HG02840 (cell line): ENCODE data around the gene EQTN.
"Not testable (repeated sequence)": the region's sequence is repeated elsewhere in the genome, so short reads cannot be mapped to it uniquely, and the experiment has no call there.

Experiments
- ATAC-seq: cut with Tn5 transposase; IDR thresholded peaks from one replicate; pipeline ENCODE4 v1.9.1; 2021; ENCODE audit warnings: mild to moderate bottlenecking, moderate library complexity, moderate number of reproducible peaks; ENCODE audit not compliant: unreplicated experiment, low FRiP score

Gene EQTN

DNA sequence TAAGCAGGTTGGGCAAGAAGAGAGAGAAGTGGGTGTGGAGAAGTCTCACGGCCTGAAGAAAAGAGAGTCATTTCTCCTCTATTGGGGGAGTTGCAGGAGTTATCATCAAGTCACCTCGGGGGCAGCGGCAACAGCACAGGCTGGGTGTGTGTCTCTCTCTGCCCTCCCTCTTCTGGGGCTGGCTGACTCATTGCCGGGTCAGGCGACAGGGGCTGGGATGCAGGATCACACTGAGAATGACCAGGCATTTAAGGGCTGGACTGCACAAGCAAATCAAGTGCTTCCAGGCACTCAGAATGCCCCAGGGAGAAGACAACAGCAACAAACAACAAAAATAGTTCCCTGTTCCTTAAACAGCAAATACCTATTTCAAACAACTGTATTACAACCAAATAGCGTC lies 6.3 kb upstream of the EQTN start:
- no peak for ATAC-seq

DNA sequence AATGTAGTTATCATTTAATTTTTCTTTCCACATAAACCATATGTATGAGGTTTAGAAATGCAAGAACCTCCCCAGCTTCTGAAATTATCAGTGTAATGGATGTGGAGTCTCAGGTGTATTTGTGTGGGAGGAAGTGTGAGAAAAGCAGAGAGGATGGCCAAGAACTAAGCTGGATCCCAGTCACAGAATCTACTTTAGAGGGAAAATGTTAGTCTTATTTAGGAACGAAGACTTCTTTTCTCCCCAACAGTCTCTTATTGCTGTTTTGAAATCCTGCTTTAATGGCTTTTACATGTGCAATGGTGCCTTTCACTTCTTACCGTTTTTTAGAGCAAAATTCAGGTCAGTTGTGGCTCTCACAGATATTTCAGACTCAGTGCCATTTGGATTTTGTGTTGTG lies 3.0 kb downstream of the EQTN start:
- ATAC-seq: no peak

DNA sequence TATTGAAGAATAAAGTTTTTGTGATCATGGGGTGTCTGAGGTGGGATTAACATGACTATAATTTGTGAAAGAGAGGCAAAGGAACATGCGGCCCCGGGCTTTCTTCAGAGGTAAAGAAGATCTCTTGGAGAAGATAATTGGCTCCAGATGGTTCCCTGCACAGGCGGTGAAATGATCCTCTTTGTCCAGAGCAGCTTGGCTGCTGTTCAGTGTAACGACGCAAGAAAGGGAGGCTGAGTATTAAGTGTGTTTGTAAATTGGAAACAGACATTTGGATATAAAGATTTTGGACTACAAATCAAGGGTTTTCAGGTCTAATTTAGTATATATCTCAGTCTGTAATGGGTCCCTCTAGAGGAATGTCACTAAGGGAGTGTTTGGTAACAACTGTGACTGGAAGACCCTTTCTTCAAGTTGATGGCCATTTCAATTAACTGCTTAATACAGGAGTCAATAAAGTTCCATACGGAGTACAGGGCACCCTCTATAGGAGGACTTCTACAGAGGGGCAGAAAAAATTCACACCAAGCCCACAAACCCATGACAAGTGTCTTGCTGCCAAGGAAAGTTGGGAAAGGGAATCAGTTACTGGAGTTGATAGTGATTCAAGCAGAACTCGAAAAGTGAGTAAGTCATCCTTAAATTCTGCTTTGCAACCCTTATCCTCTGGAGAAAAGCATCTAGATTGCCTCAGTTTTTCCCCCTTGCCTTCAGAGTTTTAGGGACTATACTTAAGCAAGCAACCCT lies 4.1 kb downstream of the EQTN start:
- ATAC-seq: no peak

DNA sequence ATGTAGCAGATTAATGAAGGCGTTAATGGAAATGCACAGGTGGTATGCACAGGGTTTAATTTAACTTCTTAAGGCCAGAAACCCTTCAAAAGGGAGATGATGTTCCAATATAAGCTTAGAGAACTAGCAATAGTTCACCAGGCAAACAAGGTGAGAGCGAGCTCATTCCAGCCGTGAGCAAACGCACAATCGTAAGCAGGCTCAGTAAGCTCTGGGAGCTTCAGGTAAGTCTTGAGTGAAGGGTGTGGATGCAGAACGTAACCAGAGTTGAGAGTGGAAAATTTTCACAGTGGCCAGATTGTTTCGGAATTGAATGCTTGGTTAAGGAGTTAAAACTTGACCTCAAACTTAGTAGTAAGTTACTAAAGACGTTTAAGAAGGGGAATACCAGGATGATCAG lies 5.7 kb downstream of the EQTN start:
- ATAC-seq: no peak

DNA sequence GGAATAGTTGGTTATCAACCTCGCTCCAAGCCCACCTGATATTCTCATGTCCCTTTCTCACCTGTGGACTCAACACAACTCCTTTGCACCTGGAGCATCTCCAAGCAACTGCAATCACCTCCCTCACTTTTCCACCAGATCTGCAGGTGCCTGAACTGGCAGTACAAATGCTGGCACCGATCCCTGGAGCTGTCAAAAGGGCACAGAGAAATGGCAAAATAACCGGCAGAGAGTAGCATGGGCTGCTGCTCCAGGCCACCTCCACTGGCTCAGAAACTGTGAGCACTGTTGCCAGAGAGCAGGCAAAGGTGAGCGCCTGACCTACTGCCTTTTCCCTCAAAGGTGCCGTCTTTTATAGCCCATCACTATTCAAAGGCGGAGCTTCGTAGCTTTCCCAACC lies 14.7 kb downstream of the EQTN start:
- ATAC-seq: no peak

DNA sequence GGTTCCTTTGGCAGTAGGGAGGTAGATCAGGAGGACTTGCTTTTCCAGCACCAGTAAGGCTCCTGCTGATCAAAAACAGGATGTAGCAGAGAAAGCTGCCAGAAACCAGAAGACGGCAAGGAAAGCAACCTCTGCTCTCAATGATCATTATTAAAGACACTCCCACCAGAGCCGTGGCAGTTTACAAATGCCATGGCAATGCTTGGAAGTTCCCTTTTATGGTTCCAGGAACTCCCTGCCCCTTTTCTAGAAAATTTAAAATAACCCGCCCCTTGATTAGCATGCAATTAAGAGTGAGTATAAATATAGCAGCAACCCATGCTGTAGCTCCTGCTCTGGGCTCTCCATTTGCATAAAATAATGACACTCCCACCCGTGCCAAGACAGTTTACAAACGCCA lies 16.1 kb downstream of the EQTN start:
- no peak for ATAC-seq

DNA sequence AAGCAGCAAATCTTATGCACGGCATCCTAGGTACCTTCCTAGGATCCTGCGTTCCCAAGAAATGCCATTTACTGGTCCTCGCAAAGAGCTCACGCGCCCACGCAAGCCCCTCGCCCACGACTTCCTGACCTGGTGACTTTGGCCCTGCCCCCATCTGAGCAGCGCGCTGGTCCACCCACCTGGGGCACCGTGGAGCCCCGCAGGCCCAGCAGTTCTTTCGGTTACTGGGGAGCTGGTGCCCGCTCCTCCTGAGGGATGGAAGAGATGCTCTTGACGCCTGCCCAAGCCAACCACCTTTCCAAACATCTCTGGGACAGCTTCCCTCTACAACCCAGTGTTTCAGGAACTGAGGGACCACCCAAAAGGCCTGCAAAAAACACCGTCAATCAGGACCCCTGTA lies 16.7 kb downstream of the EQTN start:
- no peak for ATAC-seq

DNA sequence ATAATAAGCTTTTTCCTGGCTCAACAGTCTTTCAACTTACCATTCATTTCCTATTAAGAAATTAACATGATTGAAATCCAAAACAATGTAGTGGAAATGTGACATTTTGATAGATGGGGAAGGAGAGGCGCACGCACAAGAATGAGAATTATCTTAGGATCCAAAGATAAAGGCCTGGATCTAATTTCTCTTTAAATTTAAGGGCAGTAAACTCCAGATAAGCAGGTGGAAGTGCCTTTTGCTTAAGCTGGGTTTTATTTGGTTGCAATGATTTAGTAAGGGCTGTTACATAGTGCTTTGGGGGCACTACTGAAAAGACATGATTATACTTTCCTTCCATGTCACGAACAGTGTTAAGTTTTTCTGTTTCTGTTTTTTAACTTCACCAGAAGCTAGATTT lies 17.3 kb downstream of the EQTN start:
- ATAC-seq: no peak

DNA sequence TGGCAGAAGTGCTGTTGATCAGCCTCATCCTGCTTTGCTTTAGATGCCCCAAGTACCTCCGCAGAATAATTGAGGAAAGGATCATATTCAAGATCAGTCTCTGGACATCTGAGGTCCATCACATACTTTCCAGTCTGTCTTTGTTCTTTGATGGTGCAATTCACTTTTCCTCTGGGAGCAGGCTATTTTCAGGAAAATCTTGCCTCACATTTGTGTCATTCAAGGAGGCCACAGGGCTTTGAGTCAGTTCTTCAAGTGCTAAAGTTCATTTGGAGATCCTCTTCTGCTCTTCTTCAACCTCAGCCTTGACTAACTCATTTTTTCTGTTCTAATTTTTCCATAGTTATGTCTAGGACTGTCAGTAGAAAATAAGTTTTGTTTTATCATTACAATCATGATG lies 18.6 kb downstream of the EQTN start:
- no peak for ATAC-seq

DNA sequence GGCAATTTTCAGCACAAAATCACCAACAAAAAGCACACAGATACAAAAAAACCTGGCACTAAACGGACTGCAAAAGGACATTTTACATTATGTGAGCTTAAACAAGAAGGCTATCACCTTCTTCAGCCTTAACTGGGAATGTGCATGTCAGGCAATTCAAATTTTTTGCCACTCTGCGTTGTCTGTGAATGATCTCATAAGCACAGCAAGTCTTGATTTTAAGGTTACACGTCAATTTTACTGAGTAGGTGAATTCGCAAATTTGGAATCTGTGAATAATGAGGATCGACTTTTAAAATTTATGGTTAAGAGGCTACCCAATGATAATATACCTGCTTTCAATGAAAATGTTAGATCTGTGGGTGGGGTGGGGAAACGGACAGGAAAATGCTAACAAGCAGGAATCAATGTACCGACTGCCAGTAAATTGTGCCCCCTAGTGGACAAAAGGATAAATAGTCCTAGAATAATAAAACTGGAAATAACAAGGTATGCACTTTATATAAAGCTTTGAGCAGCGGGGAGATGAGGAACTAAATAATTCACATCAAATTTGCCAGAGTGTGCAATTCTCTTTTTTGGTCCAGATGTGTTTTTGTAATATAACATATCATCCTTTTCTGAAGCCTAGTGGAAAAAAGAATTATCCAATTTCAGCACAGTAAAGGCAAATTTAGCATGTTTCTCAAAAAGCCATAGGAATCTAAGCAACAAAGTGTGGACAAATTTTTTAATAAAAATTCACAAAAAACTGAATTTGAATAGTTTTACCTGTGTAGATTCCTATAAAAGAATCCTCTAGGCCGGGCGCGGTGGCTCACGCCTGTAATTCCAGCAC lies 20.5 kb downstream of the EQTN start:
- ATAC-seq: no peak

DNA sequence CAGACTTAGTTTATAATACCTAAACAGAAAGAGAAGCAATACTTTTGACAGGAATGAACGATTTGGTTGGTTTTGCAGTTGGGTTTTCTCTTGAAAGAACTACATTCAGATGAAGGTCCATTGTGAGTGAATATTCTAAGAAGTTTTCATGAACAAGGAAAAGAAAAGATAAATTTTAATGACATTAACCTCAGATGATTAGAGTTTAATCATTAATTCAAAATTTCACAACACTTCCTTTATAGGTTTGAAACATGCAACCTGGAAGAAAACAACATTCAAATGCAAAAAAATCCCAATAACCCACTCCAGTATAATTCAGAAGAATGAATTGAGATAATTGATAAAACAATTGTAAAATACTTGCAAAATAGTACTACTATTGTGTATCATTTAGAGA lies 23.8 kb downstream of the EQTN start:
- no peak for ATAC-seq

DNA sequence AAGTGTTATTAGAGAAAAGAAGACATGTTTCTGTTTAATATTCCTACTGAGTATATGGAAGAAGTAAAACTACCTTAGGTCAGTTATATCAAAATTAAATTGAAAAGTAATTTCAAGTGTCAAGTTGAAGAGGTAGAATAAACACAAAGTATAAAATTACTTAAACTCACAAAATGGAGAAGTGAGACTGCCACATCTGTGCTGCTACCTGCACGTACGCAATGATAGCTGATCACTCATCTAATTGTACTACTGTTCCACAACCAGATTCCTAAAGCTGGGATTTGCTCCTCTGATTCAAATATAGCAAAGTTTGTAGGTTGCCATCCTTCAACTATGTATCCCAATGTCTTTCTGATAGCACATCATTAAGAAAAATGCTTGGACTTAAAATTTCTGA lies 24.8 kb downstream of the EQTN start:
- no peak for ATAC-seq

DNA sequence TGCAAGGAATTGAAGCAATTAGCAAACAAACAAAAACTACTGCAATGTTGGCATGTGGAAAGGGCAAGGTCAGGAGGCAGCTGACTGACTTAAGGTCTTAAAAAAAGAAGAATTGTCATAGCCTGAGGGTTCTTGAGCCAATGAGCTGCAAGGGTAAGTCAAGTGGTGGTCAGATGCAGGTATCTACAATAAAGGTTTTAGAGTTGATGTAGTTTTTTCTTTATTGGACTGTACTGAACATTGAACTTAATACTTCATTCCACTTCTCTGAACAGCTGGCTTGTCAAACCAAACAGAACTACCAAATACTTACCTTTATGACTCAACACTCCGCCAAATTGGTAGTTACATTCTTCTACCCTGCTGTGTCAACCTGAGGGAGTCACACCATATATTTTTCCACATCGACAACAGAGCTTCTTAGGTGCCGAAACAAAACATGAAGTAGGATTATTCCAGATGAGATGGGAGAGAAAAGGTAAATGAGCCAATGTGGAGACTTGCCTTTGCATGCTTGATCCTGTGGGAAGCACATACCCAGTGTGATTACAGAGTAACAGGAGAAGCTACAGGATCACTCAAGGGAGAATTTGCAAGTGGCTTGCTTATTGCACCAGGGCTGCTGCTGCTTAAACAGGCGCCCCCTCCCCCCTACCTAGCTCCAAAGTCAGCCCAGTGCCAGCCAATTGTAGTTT lies 35.3 kb downstream of the EQTN start:
- no peak for ATAC-seq

DNA sequence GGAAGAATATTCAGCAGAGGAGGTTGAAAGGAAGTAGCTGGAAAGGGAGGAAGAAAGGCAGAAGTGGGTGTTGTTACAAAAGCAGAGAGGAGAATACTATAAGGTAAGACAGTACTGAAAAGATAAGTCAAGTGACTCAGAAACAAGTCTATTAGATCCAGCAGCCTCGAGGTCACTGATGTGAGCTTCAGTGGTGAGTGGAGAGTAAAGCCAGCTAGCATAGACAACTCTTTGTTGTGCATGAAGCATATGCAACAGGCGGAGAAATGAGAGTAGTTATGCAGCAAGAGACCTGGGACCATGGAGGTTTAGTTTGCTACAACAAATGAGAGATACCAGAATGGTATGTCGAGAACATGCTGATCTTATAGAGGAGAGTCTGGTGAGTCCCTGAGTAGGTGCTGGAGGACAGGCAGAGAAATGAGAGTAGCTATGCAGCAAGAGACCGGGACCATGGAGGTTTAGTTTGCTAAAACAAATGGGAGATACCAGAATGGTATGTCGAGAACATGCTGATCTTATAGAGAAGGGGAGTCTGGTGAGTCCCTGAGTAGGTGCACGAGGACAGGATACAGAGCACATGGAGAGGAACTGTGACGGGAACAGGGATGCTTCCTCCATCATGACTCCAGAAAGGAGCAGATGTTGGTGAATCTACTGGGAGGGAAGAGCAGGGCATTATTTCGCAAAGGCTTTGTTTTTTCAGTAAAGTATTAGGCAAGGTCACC lies 36.0 kb downstream of the EQTN start:
- no peak for ATAC-seq

DNA sequence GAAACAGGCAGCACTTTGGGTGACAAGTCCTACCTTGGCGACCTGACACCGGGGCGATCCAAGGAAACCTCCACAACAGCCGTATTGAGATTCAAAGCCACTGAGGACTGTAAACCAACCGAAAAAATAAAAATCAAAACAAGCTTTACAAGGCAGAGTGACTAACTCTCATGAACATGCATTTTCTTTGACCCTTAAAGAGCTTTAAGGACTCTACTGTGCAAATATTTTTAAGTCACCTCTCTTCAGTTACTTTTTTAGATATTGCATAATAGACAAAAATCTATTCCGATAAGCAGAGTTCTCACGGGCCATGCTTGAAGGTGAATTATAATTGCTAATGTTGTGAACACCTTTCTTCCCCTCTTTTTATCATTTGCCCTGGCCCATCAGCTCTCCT lies 38.3 kb downstream of the EQTN start:
- no peak for ATAC-seq

DNA sequence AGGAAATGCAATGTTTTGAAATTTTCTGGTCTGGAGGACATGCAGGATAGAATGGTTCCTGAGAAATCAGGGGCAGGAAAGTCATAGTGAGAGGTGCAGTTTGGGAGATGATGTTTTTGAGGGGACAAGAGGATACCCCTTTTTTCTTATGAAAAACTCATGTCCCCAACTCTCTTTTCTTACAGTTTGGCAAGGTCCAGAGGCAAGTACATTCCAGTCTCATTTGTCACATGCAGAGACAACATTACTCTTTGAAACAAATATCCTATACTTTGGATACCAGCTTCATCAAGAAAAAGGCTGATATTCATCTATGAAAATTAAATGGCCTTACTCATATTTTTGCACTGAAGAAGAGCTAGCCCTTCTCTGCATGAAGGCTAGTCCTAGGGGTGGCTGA lies 48.2 kb downstream of the EQTN start:
- ATAC-seq: no peak

DNA sequence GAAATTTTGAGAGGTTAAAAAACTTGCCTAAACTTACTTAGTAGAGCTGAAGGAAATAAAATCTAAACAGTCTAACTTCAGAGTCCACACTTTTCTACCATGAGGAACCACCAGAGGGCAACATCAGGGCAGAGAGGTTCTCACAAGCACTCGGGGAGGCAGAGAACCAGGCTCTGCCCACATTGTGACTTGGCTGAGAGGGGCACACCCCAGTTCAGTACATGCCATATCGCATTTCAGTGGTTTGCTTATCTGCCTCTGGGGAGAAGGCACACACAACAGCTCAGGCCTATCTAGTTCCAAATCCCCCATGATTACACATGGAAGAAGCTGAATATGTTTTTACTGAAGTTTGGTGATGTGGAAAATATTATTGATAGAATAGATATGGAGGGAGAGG lies 49.2 kb downstream of the EQTN start:
- no peak for ATAC-seq

DNA sequence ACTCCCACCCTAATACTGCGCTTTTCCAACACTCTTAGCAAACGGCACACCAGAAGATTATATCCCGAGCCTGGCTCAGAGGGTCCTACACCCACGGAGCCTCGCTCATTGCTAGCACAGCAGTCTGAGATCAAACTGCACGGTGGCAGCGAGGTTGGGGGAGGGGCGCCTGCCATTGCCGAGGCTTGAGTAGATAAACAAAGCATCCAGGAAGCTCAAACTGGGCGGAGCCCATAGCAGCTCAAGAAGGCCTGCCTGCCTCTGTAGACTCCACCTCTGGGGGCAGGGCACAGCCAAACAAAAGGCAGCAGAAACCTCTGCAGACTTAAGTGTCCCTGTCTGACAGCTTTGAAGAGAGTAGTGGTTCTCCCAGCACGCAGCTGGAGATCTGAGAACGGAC lies 57.3 kb downstream of the EQTN start:
- not testable (repeated sequence) for ATAC-seq
